Fibroblast of lung (primary cell): ENCODE data around the gene NKX1-2. TPM values are rescaled to one million over a fixed set of nuclear protein-coding genes. Genes with fewer than 3 reads are reported as not detected.

Experiments used
- DNase-seq, 2 donors: peaks; one replicate each; pipeline versions ENCODE4 v3.0.0 to v3.0.0-alpha.2; 2010; ENCODE audit warnings: low read depth in 2 of 2
- H2AFZ ChIP-seq: 2 replicates; pipeline ENCODE4 v1.5.1; 2012; ENCODE audit warnings: low read length, control low read depth, inconsistent platforms
- H3K27ac ChIP-seq: 2 replicates; pipeline ENCODE4 v1.5.1; 2011; ENCODE audit warnings: low read length, control low read depth; ENCODE audit not compliant: insufficient read depth
- H3K27me3 ChIP-seq: 2 replicates; pipeline ENCODE4 v1.5.1; 2011; ENCODE audit warnings: mild to moderate bottlenecking, low read length; ENCODE audit not compliant: control insufficient read depth, insufficient read depth
- H3K36me3 ChIP-seq: 2 replicates; pipeline ENCODE4 v1.5.1; 2011; ENCODE audit warnings: low read length; ENCODE audit not compliant: control insufficient read depth, insufficient read depth
- H3K4me1 ChIP-seq: 2 replicates; pipeline ENCODE4 v1.5.1; 2011; ENCODE audit warnings: low read length; ENCODE audit not compliant: control insufficient read depth, insufficient read depth; ENCODE audit errors: extremely low read depth
- H3K4me2 ChIP-seq: 2 replicates; pipeline ENCODE4 v1.5.1; 2011; ENCODE audit warnings: low read length, control low read depth; ENCODE audit not compliant: insufficient read depth; ENCODE audit errors: extremely low read depth
- H3K4me3 ChIP-seq, 4 experiments: fragments of 200-600 bp in 1 of 4; sonication (generic) in 1 of 4; replicated peaks in 1 of 4; 2 replicates each; pipeline ENCODE4 v1.5.1; 2011 to 2016; ENCODE audit warnings: low read length in 4 of 4, low read depth in 3 of 4, mild to moderate bottlenecking in 3 of 4, control low read depth in 2 of 4, inconsistent platforms in 1 of 4, mixed read lengths in 1 of 4; ENCODE audit not compliant: insufficient read depth in 1 of 4; ENCODE audit errors: control extremely low read depth in 1 of 4
- H3K79me2 ChIP-seq: 2 replicates; pipeline ENCODE4 v1.5.1; 2012; ENCODE audit warnings: mild to moderate bottlenecking, low read length, inconsistent platforms; ENCODE audit not compliant: control insufficient read depth, insufficient read depth
- H3K9ac ChIP-seq: 2 replicates; pipeline ENCODE4 v1.5.1; 2011; ENCODE audit warnings: mild to moderate bottlenecking, low read length, control low read depth; ENCODE audit not compliant: insufficient read depth
- H3K9me3 ChIP-seq: 2 replicates; pipeline ENCODE4 v1.5.1; 2012; ENCODE audit warnings: low read depth, low read length; ENCODE audit not compliant: control insufficient read depth, insufficient read depth
- H4K20me1 ChIP-seq: 2 replicates; pipeline ENCODE4 v1.5.1; 2011; ENCODE audit warnings: low read length; ENCODE audit not compliant: control insufficient read depth, insufficient read depth; ENCODE audit errors: extremely low read depth
- EZH2 ChIP-seq: IDR thresholded peaks from 2 replicates; pipeline ENCODE4 v1.5.1; 2012; ENCODE audit warnings: low read length, control low read depth, mild to moderate bottlenecking; ENCODE audit errors: missing control alignments
- polyA plus RNA-seq, 2 donors: library from polyadenylated mRNA; depleted of rRNA in 1 of 2; stranded (reverse) in 1 of 2; unstranded in 1 of 2; fragments of >200 nt; gene quantifications; 2 replicates each; pipeline ENCODE4 v1.2.1, GENCODE V29; 2011 to 2012; ENCODE audit warnings: missing spikeins in 1 of 2
- total RNA-seq: library from RNA; depleted of rRNA; stranded (reverse); fragments of >200 nt; gene quantifications from 2 replicates; pipeline ENCODE4 v1.2.1, GENCODE V29; 2014
- TF ChIP-seq, protein P1 (sequence below), 2 donors: IDR thresholded peaks in 1 of 2; conservative IDR thresholded peaks in 1 of 2; 1 replicate in 1 of 2; 2 replicates in 1 of 2; pipeline ENCODE4 v1.5.1; 2011 to 2012; ENCODE audit warnings: low read length in 2 of 2, control low read depth in 1 of 2, inconsistent platforms in 1 of 2, low read depth in 1 of 2, mild to moderate bottlenecking in 1 of 2

Gene NKX1-2
- total and polyA plus RNA-seq, 2 donors (not counting 1 experiment from before 2014, with no cell fraction given): not detected

DNA sequence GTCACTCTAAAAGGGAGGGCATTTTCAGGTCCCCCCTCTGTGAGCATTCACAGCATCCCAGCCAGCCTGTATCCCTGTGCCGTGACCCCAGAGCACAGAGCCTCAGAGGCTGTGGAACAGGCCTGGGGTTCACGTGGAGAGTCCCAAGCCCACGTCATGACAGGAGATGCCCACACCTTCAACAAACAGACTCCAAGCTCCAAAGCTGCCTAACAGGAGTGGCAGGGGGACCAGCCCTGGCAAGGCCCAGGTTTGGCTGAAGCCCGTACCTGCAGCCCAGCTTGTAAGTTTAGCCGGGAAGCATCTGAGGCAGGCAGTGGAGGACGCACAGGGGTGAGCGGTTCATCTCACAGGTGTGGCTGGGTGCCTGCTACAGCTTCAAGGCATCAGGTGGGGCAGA lies 45.3 kb upstream of the NKX1-2 start:
- Histone ChIP-seq H3K79me2 (no peaks in the 10 kb centered on the region), H3K27me3 (no peaks in the 10 kb centered on the region), H2AFZ (no peak overlapping the region), H4K20me1 (no peaks in the 10 kb centered on the region), H3K4me1 (no peaks in the 10 kb centered on the region), H3K27ac (no peak overlapping the region), H3K36me3 (no peaks in the 10 kb centered on the region), H3K9me3 (no peaks in the 10 kb centered on the region), H3K4me3 (no peak overlapping the region), H3K9ac (no peak overlapping the region), H3K4me2 (no peak overlapping the region)
- DNase-seq: no peak
- TF ChIP-seq, protein P1, sequence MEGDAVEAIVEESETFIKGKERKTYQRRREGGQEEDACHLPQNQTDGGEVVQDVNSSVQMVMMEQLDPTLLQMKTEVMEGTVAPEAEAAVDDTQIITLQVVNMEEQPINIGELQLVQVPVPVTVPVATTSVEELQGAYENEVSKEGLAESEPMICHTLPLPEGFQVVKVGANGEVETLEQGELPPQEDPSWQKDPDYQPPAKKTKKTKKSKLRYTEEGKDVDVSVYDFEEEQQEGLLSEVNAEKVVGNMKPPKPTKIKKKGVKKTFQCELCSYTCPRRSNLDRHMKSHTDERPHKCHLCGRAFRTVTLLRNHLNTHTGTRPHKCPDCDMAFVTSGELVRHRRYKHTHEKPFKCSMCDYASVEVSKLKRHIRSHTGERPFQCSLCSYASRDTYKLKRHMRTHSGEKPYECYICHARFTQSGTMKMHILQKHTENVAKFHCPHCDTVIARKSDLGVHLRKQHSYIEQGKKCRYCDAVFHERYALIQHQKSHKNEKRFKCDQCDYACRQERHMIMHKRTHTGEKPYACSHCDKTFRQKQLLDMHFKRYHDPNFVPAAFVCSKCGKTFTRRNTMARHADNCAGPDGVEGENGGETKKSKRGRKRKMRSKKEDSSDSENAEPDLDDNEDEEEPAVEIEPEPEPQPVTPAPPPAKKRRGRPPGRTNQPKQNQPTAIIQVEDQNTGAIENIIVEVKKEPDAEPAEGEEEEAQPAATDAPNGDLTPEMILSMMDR (conservative IDR thresholded peaks at IDR 0.05 in 1 of 2, IDR thresholded peaks at IDR 0.05 in 1 of 2; ENCODE audit: low read depth in 1 of 2, low read length in 2 of 2): no peak
- no peak for TF ChIP-seq EZH2

DNA sequence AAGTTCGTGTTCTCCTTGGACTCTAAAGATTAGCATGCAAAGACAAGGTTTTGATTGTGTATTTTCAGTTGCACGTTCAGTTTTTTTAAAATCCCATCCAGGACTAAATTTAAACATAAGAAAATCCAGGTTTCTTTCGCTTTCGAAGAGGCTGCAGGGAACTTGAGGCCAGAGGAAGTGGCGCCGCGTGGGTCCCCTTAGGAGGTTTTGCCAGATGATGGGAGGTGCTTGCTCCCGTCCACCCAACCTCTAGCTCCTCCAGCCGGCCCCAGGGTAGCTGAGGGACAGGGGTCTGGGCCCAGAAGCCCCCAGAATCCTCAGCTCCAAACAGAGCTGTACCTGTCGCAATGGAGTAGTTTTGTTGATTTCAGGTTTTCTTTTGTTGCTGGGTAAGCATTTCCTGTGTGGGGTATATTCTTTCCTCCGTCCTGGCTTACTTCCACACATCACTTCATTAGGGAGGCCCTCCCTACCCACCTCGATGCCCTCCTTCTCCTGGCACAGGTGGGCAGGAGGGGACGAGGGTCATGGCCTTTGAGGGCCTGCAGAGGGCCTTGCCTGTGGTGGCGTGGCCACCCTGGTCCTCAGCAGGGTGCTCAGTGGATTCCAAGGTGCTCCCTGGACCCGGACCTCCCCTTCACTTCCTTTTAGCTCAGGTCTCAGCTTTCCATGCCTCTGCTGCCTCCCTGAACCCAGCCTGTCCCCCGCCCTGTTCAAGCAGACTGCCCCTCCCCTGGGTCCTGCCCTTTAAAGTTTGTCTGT lies 44.4 kb upstream of the NKX1-2 start:
- TF ChIP-seq, protein P1 (conservative IDR thresholded peaks at IDR 0.05 in 1 of 2, IDR thresholded peaks at IDR 0.05 in 1 of 2; ENCODE audit: low read depth in 1 of 2, low read length in 2 of 2): no peak
- TF ChIP-seq EZH2: no peak
- Histone ChIP-seq H3K4me1 (no peaks in the 10 kb centered on the region), H3K4me2 (no peak overlapping the region), H2AFZ (no peak overlapping the region), H3K79me2 (no peaks in the 10 kb centered on the region), H3K27ac (no peak overlapping the region), H3K4me3 (no peak overlapping the region), H3K36me3 (no peaks in the 10 kb centered on the region), H3K9ac (no peak overlapping the region), H4K20me1 (no peaks in the 10 kb centered on the region), H3K27me3 (no peaks in the 10 kb centered on the region), H3K9me3 (no peaks in the 10 kb centered on the region)
- no peak for DNase-seq

DNA sequence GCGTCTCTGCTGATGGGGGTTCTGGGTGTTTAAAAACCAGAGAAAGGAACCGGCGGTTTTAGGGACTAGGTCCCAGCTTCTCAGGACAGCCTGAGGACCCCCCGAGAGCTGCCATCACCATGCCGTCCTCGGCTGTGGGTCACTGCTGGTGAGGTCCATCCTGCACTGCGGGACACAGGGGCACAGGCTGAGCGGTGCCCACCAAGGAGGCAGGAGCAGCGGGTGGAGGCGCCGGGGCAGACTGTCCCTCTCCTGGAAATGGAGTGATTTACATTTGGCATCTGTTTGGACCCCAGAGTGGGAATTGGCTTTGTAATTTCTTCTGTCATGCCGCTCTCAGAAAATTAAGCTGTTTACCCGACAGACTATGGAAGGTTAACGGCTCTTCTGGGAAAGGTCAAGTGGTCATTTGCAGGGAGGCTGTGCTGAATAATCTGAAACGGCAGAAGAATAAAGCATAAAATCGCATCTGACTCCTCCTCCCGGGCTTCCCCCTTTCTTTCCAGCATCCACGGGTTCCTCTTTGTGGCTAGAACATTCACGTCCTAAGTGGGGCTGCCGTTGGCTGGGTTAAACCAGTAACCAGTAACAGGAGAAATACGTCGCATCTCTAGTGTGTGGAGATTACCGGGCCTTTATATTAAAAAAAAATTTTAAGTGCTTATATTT lies 43.5 kb upstream of the NKX1-2 start:
- Histone ChIP-seq H2AFZ (no peak overlapping the region), H3K4me3 (no peak overlapping the region), H4K20me1 (no peaks in the 10 kb centered on the region), H3K4me2 (no peak overlapping the region), H3K9me3 (no peaks in the 10 kb centered on the region), H3K27me3 (no peaks in the 10 kb centered on the region), H3K9ac (no peak overlapping the region), H3K79me2 (no peaks in the 10 kb centered on the region), H3K36me3 (no peaks in the 10 kb centered on the region), H3K27ac (no peak overlapping the region), H3K4me1 (no peaks in the 10 kb centered on the region)
- no peak for TF ChIP-seq EZH2
- TF ChIP-seq, protein P1 (conservative IDR thresholded peaks at IDR 0.05 in 1 of 2, IDR thresholded peaks at IDR 0.05 in 1 of 2; ENCODE audit: low read depth in 1 of 2, low read length in 2 of 2): no peak
- no peak for DNase-seq
